Mucosa of descending colon (tissue), 3 donors: Measurements from ENCODE around the gene PEAK1. TPM values are rescaled to one million over a fixed set of nuclear protein-coding genes. Genes with fewer than 3 reads are reported as not detected.
A peak's percentile ranks its signal among the peaks of the same experiment; 100 is the strongest.

Experiments
- ATAC-seq: fragments of 200-7000 bp; cut with Tn5 transposase; one replicate; pipeline ENCODE4 v1.9.1; 2020; ENCODE audit warnings: mild to moderate bottlenecking, moderate library complexity
- DNase-seq, 3 donors: peaks; one replicate each; pipeline ENCODE4 v3.0.0-alpha.2; 2020
- H3K36me3 ChIP-seq: fragments of 200-600 bp; one replicate; pipeline ENCODE4 v1.8.0; 2021; ENCODE audit warnings: low read depth, mild to moderate bottlenecking
- H3K4me1 ChIP-seq: fragments of 200-600 bp; one replicate; pipeline ENCODE4 v1.8.0; 2021; ENCODE audit warnings: low read depth, mild to moderate bottlenecking
- H3K4me3 ChIP-seq: fragments of 200-600 bp; one replicate; pipeline ENCODE4 v1.8.0; 2021; ENCODE audit warnings: mild to moderate bottlenecking
- H3K9me3 ChIP-seq: fragments of 200-600 bp; one replicate; pipeline ENCODE4 v1.8.0; 2021; ENCODE audit warnings: mild to moderate bottlenecking
- intact Hi-C, 2 donors: fragments of 100-400 bp; cut with DNase I in 1 of 2; cut with micrococcal nuclease in 1 of 2; formaldehyde crosslinking; loops; one replicate each; pipeline versions ENCODE4 v1.11.0 to v1.11.1; 2022; cut with DNase I, micrococcal nuclease
- total RNA-seq, 3 donors: library from RNA; stranded (reverse); fragmentation: NEBNext Ultra II Directional in 2 of 3; extraction: Animal tissue kit (Norgen Biotek cat#: 25700) in 2 of 3; gene quantifications; one replicate each; pipeline versions ENCODE4 v1.2.1 to v1.2.4, GENCODE V29; 2021 to 2023
- TF ChIP-seq, protein P1 (sequence below): fragments of 200-600 bp; IDR thresholded peaks from one replicate; pipeline ENCODE4 v1.8.0; 2022; ENCODE audit warnings: antibody characterized with exemption, mild to moderate bottlenecking
- donor health status: DM: no; HTN: no; CAD: no; lungs with moderate emphysema.
- donor health status: DM: no; HTN: no; CAD: no.
- donor health status: DM: no; HTN: yes; CAD: no.

PEAK1 gene
- total RNA-seq, 3 donors from 2014 or later: 47.9 to 75.3 (median 65.7) TPM

DNA sequence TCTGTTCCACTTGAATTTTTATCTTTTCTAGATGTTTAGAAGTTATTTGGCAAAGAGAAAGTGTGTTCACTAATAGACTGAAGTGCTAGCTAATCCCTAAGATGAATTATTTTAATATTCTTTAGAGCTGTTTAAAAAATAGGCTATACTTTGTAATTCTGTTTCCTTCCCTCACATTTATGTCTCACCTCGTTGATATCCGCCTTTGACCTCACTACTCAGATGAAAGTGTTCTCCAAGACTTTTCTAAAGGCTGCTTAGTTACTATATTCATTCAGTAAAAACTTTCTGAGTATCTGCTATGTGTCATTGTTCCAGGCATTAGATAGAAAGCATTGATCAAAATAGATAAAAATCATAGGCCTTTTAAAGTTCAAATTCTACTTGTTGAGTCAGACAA lies 39.1 kb upstream of the PEAK1 start:
- no peaks in the 10 kb centered on the region for H3K9me3 ChIP-seq
- intact Hi-C loops: no loop called here
- no peak for ATAC-seq

GRCh38 chr15:77457905-77458265 lies 38.0 kb upstream of the PEAK1 start:
- ATAC-seq: no peak

More for the DNA sequence above, 39.1 kb upstream of the PEAK1 start:
- Histone ChIP-seq H3K4me1 (peaks cover 6% of the 10 kb centered on the region), H3K4me3 (no peak overlapping the region), H3K36me3 (no peaks in the 10 kb centered on the region)
- TF ChIP-seq, protein P1, sequence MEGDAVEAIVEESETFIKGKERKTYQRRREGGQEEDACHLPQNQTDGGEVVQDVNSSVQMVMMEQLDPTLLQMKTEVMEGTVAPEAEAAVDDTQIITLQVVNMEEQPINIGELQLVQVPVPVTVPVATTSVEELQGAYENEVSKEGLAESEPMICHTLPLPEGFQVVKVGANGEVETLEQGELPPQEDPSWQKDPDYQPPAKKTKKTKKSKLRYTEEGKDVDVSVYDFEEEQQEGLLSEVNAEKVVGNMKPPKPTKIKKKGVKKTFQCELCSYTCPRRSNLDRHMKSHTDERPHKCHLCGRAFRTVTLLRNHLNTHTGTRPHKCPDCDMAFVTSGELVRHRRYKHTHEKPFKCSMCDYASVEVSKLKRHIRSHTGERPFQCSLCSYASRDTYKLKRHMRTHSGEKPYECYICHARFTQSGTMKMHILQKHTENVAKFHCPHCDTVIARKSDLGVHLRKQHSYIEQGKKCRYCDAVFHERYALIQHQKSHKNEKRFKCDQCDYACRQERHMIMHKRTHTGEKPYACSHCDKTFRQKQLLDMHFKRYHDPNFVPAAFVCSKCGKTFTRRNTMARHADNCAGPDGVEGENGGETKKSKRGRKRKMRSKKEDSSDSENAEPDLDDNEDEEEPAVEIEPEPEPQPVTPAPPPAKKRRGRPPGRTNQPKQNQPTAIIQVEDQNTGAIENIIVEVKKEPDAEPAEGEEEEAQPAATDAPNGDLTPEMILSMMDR: no peak
- DNase-seq: no peak

GRCh38 chr15:77457191-77457904 lies 37.4 kb upstream of the PEAK1 start:
- no peak for DNase-seq
- H3K9me3 ChIP-seq: no peaks in the 10 kb centered on the region
- ATAC-seq: no peak
- TF ChIP-seq, protein P1: no peak
- no peak overlapping the region for H3K4me3 ChIP-seq
- peaks cover 6% of the 10 kb centered on the region for H3K4me1 ChIP-seq
- no peaks in the 10 kb centered on the region for H3K36me3 ChIP-seq
- intact Hi-C loops: no loop called here

More at GRCh38 chr15:77457905-77458265, 38.0 kb upstream of the PEAK1 start:
- TF ChIP-seq, protein P1: no peak
- H3K4me1 ChIP-seq: peaks cover 6% of the 10 kb centered on the region
- no peaks in the 10 kb centered on the region for H3K9me3 ChIP-seq
- no peak for DNase-seq
- H3K36me3 ChIP-seq: no peaks in the 10 kb centered on the region
- intact Hi-C loops: no loop called here
- H3K4me3 ChIP-seq: no peak overlapping the region

- Histone ChIP-seq H3K36me3 (no peaks in the 10 kb centered on the region), H3K4me1 (peaks cover 6% of the 10 kb centered on the region), H3K4me3 (no peak overlapping the region), H3K9me3 (no peaks in the 10 kb centered on the region)
- intact Hi-C loops: no loop called here
- ATAC-seq (no peak), DNase-seq (no peak)
- TF ChIP-seq, protein P1: no peak
Observed at GRCh38 chr15:77456746-77457145, 36.8 kb upstream of the PEAK1 start.

- peaks cover 6% of the 10 kb centered on the region for H3K4me1 ChIP-seq
- H3K36me3 ChIP-seq: no peaks in the 10 kb centered on the region
- no peak overlapping the region for H3K4me3 ChIP-seq
- ATAC-seq (peak; percentile 57), DNase-seq (no peak)
- TF ChIP-seq, protein P1: no peak
- H3K9me3 ChIP-seq: no peaks in the 10 kb centered on the region
- intact Hi-C loops: no loop called here
Observed at GRCh38 chr15:77455696-77456321, 35.9 kb upstream of the PEAK1 start.
